ENCODE results near the gene THAP11. TPM values are rescaled to one million over a fixed set of nuclear protein-coding genes. Genes with fewer than 3 reads are reported as not detected.

Gene THAP11
- total RNA-seq, 1 experiment from 2014 or later, result 46.5 TPM

DNA sequence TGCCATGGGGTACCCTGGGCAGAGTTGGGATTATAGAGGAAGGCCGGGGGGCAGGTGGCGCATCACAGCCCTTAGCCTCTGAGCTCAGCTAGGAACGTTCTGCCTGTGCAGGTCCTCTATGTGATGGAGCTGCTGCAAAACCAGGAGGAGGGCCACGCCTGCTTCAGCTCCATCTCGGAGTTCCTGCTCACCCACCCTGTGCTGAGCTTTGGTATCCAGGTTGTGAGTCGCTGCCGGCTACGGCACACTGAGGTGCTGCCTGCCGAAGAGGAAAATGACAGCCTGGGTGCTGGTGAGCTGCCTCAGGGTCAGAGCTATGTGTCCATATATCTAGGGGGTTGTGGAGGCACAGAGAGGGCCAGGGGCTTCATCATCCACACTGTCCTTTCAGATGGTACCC lies 36.7 kb downstream of the THAP11 start:
- Mint-ChIP-seq H3K9me3 (no peaks in the 10 kb centered on the region), H3K4me3 (no peak overlapping the region), H3K27me3 (ENCODE audit: low read depth) (no peaks in the 10 kb centered on the region), H3K27ac (no peak overlapping the region), H3K4me1 (peaks cover 6% of the 10 kb centered on the region), H3K36me3 (peaks cover 57% of the 10 kb centered on the region)
- DNase-seq (ENCODE audit: low spot score) (no peak), ATAC-seq (no peak)
- CTCF ChIA-PET, result no interaction called here
- TF ChIP-seq TCF7 (CRISPR knock-in tag; IDR thresholded peaks at IDR 0.05; ENCODE audit: low read depth) (no peak), TP53 (CRISPR knock-in tag; IDR thresholded peaks at IDR 0.05) (no peak), RELA (CRISPR knock-in tag; IDR thresholded peaks at IDR 0.05; ENCODE audit: borderline replicate concordance) (no peak), CREM (CRISPR knock-in tag; IDR thresholded peaks at IDR 0.05) (no peak)
- TF ChIP-seq, protein P1, sequence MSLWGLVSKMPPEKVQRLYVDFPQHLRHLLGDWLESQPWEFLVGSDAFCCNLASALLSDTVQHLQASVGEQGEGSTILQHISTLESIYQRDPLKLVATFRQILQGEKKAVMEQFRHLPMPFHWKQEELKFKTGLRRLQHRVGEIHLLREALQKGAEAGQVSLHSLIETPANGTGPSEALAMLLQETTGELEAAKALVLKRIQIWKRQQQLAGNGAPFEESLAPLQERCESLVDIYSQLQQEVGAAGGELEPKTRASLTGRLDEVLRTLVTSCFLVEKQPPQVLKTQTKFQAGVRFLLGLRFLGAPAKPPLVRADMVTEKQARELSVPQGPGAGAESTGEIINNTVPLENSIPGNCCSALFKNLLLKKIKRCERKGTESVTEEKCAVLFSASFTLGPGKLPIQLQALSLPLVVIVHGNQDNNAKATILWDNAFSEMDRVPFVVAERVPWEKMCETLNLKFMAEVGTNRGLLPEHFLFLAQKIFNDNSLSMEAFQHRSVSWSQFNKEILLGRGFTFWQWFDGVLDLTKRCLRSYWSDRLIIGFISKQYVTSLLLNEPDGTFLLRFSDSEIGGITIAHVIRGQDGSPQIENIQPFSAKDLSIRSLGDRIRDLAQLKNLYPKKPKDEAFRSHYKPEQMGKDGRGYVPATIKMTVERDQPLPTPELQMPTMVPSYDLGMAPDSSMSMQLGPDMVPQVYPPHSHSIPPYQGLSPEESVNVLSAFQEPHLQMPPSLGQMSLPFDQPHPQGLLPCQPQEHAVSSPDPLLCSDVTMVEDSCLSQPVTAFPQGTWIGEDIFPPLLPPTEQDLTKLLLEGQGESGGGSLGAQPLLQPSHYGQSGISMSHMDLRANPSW (CRISPR knock-in tag; conservative IDR thresholded peaks at IDR 0.05; ENCODE audit: low read depth), result no peak
- TF ChIP-seq, protein P2, sequence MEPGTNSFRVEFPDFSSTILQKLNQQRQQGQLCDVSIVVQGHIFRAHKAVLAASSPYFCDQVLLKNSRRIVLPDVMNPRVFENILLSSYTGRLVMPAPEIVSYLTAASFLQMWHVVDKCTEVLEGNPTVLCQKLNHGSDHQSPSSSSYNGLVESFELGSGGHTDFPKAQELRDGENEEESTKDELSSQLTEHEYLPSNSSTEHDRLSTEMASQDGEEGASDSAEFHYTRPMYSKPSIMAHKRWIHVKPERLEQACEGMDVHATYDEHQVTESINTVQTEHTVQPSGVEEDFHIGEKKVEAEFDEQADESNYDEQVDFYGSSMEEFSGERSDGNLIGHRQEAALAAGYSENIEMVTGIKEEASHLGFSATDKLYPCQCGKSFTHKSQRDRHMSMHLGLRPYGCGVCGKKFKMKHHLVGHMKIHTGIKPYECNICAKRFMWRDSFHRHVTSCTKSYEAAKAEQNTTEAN (CRISPR knock-in tag; IDR thresholded peaks at IDR 0.05), result no peak
- TF ChIP-seq, protein P3, sequence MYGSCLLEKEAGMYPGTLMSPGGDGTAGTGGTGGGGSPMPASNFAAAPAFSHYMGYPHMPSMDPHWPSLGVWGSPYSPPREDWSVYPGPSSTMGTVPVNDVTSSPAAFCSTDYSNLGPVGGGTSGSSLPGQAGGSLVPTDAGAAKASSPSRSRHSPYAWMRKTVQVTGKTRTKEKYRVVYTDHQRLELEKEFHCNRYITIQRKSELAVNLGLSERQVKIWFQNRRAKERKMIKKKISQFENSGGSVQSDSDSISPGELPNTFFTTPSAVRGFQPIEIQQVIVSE (CRISPR knock-in tag; IDR thresholded peaks at IDR 0.05; ENCODE audit: borderline replicate concordance), result no peak
- TF ChIP-seq, protein P4, sequence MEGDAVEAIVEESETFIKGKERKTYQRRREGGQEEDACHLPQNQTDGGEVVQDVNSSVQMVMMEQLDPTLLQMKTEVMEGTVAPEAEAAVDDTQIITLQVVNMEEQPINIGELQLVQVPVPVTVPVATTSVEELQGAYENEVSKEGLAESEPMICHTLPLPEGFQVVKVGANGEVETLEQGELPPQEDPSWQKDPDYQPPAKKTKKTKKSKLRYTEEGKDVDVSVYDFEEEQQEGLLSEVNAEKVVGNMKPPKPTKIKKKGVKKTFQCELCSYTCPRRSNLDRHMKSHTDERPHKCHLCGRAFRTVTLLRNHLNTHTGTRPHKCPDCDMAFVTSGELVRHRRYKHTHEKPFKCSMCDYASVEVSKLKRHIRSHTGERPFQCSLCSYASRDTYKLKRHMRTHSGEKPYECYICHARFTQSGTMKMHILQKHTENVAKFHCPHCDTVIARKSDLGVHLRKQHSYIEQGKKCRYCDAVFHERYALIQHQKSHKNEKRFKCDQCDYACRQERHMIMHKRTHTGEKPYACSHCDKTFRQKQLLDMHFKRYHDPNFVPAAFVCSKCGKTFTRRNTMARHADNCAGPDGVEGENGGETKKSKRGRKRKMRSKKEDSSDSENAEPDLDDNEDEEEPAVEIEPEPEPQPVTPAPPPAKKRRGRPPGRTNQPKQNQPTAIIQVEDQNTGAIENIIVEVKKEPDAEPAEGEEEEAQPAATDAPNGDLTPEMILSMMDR (IDR thresholded peaks at IDR 0.05), result no peak
- POLR2A ChIA-PET, result no interaction called here

DNA sequence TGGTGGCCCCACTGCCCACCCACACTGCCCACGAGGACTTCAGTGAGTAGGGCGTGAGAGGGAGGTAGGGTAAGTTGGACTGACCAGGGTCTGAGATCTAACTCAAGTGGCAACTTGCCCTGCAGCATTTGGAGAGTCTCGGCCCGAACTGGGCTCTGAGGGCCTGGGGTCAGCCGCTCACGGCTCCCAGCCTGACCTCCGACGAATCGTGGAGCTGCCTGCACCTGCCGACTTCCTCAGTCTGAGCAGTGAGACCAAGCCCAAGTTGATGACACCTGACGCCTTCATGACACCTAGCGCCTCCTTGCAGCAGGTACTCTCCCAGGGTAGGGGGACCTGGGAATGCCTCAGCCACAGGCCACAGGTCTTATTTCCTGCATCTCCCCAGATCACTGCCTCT lies 37.3 kb downstream of the THAP11 start:
- no peaks in the 10 kb centered on the region for H3K27me3 Mint-ChIP-seq (ENCODE audit: low read depth)
- H3K9me3 Mint-ChIP-seq, result no peaks in the 10 kb centered on the region
- ATAC-seq (no peak), DNase-seq (ENCODE audit: low spot score) (no peak)
- no peak overlapping the region for H3K4me3 Mint-ChIP-seq
- TF ChIP-seq JUN (CRISPR knock-in tag; IDR thresholded peaks at IDR 0.05) (no peak), ZBTB21 (CRISPR knock-in tag; IDR thresholded peaks at IDR 0.05; ENCODE audit: borderline replicate concordance) (no peak), ETV6 (CRISPR knock-in tag; IDR thresholded peaks at IDR 0.05) (no peak), ZNF219 (CRISPR knock-in tag; IDR thresholded peaks at IDR 0.05; ENCODE audit: borderline replicate concordance) (no peak), ATF1 (CRISPR knock-in tag; IDR thresholded peaks at IDR 0.05) (no peak), GTF2I (CRISPR knock-in tag; conservative IDR thresholded peaks at IDR 0.05) (no peak), ZNF396 (CRISPR knock-in tag; IDR thresholded peaks at IDR 0.05; ENCODE audit: borderline replicate concordance) (no peak), SOX15 (CRISPR knock-in tag; IDR thresholded peaks at IDR 0.05) (no peak)
- TF ChIP-seq, protein P5, sequence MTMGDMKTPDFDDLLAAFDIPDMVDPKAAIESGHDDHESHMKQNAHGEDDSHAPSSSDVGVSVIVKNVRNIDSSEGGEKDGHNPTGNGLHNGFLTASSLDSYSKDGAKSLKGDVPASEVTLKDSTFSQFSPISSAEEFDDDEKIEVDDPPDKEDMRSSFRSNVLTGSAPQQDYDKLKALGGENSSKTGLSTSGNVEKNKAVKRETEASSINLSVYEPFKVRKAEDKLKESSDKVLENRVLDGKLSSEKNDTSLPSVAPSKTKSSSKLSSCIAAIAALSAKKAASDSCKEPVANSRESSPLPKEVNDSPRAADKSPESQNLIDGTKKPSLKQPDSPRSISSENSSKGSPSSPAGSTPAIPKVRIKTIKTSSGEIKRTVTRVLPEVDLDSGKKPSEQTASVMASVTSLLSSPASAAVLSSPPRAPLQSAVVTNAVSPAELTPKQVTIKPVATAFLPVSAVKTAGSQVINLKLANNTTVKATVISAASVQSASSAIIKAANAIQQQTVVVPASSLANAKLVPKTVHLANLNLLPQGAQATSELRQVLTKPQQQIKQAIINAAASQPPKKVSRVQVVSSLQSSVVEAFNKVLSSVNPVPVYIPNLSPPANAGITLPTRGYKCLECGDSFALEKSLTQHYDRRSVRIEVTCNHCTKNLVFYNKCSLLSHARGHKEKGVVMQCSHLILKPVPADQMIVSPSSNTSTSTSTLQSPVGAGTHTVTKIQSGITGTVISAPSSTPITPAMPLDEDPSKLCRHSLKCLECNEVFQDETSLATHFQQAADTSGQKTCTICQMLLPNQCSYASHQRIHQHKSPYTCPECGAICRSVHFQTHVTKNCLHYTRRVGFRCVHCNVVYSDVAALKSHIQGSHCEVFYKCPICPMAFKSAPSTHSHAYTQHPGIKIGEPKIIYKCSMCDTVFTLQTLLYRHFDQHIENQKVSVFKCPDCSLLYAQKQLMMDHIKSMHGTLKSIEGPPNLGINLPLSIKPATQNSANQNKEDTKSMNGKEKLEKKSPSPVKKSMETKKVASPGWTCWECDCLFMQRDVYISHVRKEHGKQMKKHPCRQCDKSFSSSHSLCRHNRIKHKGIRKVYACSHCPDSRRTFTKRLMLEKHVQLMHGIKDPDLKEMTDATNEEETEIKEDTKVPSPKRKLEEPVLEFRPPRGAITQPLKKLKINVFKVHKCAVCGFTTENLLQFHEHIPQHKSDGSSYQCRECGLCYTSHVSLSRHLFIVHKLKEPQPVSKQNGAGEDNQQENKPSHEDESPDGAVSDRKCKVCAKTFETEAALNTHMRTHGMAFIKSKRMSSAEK (CRISPR knock-in tag; IDR thresholded peaks at IDR 0.05; ENCODE audit: borderline replicate concordance), result no peak
- TF ChIP-seq, protein P6, sequence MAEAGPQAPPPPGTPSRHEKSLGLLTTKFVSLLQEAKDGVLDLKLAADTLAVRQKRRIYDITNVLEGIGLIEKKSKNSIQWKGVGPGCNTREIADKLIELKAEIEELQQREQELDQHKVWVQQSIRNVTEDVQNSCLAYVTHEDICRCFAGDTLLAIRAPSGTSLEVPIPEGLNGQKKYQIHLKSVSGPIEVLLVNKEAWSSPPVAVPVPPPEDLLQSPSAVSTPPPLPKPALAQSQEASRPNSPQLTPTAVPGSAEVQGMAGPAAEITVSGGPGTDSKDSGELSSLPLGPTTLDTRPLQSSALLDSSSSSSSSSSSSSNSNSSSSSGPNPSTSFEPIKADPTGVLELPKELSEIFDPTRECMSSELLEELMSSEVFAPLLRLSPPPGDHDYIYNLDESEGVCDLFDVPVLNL (CRISPR knock-in tag; IDR thresholded peaks at IDR 0.05; ENCODE audit: borderline replicate concordance, low read depth), result no peak
- TF ChIP-seq, protein P7, sequence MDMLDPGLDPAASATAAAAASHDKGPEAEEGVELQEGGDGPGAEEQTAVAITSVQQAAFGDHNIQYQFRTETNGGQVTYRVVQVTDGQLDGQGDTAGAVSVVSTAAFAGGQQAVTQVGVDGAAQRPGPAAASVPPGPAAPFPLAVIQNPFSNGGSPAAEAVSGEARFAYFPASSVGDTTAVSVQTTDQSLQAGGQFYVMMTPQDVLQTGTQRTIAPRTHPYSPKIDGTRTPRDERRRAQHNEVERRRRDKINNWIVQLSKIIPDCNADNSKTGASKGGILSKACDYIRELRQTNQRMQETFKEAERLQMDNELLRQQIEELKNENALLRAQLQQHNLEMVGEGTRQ (CRISPR knock-in tag; IDR thresholded peaks at IDR 0.05), result no peak
- TF ChIP-seq, protein P8, sequence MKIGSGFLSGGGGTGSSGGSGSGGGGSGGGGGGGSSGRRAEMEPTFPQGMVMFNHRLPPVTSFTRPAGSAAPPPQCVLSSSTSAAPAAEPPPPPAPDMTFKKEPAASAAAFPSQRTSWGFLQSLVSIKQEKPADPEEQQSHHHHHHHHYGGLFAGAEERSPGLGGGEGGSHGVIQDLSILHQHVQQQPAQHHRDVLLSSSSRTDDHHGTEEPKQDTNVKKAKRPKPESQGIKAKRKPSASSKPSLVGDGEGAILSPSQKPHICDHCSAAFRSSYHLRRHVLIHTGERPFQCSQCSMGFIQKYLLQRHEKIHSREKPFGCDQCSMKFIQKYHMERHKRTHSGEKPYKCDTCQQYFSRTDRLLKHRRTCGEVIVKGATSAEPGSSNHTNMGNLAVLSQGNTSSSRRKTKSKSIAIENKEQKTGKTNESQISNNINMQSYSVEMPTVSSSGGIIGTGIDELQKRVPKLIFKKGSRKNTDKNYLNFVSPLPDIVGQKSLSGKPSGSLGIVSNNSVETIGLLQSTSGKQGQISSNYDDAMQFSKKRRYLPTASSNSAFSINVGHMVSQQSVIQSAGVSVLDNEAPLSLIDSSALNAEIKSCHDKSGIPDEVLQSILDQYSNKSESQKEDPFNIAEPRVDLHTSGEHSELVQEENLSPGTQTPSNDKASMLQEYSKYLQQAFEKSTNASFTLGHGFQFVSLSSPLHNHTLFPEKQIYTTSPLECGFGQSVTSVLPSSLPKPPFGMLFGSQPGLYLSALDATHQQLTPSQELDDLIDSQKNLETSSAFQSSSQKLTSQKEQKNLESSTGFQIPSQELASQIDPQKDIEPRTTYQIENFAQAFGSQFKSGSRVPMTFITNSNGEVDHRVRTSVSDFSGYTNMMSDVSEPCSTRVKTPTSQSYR (CRISPR knock-in tag; IDR thresholded peaks at IDR 0.05), result no peak
- H3K36me3 Mint-ChIP-seq, result peaks cover 57% of the 10 kb centered on the region
- POLR2A ChIA-PET, result no interaction called here
- H3K4me1 Mint-ChIP-seq, result peaks cover 3% of the 10 kb centered on the region
- H3K27ac Mint-ChIP-seq, result no peak overlapping the region
- CTCF ChIA-PET, result no interaction called here
